Stimulated activated CD4-positive, alpha-beta T cell treated with anti-CD3 and anti-CD28 coated beads, Interleukin-4, amount 100 ng/mL, for 1 hour (primary cell): Measurements from ENCODE around the gene PARP4.
"Not testable (repeated sequence)": the region's sequence is repeated elsewhere in the genome, so short reads cannot be mapped to it uniquely, and the experiment has no call there.

Experiments used
- DNase-seq: peaks from one replicate; pipeline ENCODE4 v3.0.0-alpha.2; 2020

The PARP4 gene

DNA sequence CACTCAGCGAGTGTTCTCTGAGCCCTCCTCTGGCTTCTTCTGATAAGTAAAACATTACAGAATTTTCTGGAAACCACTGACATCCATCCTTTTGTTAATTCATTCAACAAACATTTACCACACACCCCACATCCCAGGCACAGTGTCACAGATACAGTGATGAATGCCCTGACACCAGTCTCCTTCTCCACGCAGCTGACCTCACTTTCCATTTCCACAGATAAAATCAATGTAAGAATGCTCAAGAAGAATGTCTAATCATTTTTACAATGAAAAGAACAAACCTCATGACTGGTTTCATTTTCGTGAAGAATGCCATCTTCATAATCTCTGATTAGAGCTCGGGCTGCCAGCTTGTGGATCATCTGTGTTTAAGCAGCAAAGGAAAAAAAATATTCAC, 69.2 kb downstream of the PARP4 start:
- no peak for DNase-seq

DNA sequence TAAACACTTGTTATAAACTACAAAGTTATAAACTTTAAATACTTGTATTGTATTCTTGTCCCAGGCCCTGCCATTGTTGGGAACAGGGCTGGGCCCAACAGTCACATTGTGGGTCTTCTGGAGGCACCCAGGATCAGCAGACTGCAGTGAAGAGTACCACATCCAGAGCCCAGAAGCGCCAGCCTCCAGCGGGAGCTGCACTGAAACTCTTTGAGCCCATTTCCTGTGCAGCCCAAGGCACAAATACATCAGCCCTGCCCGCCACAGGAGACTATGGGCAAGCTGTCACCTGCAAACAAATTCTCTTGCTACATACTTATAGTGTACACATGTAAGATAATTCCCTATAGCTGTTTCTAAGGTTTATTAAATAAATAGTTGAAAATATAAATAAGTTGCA, 86.5 kb downstream of the PARP4 start:
- not testable (repeated sequence) for DNase-seq

DNA sequence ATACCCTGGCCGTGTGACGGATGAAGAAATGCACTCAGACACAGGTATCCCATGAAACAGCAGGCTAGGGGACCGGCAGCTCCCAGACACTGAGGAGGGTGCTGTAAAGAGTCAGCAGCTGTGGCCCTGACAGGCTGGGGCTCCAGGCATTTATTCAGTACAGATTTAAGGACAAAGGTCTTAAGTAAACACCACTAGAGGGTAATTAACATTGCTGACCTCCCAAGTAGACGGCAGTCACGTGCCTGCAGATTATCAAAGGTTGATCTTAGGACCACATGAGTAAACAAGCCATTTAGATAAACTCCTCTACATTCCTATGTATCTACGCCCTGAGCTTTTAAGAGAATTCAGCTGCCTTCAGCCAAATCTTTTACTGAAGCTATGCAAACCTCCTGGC, 92.9 kb downstream of the PARP4 start:
- not testable (repeated sequence) for DNase-seq

DNA sequence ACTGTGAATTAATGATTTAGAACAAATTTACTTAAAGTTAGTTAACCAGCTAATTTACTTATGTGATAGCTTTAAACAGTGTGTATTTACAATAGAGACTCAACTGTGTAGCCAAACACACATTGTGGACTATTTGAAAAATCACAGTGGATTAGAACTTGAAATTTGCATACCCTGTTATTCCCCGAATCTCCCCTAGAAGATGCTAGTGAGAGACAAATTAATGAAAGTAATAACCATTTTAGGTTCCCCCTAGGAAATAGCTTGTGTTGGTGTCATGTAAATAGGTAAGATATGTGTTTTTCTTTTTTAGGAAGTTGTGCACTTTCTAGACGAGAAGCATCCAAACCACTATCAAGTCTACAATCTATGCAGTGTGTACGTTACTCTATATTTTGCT, 104.7 kb downstream of the PARP4 start:
- no peak for DNase-seq

DNA sequence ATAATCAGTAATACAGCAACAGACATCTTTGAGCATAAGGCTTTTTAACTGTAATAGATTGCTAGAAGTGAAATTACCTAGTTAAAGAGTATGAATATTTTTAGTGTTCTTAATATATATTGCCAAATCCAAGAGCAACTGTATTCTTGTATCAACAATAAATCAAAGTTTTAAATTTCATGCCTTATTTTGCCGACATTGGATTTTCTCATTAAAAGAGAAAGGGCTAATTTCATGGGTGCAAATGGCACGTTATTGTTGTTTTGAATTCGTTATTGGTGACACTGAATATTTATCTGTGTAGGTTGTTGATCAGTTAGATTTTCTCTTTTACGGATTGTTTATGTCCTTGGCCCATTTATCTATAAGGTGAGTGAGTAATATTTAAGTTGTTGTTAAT, 106.1 kb downstream of the PARP4 start:
- DNase-seq, result no peak

DNA sequence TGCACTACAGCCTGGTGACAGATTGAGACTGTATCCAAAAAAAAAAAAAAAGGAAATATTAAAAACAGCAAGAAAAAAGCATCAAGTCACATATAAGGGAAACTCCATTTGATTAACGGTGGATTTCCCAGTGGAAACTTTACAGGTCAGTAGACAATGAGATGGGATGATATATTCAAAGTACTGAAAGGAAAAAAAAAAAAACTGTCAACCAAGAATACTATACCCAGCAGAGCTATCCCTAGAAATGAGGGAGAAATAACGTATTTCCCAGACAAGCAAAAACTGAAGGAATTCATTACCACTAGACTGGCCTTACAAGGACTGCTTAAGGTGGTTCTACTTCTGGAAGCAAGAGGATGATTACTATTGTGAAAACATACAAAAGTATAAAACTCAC, 115.8 kb downstream of the PARP4 start:
- no peak for DNase-seq

DNA sequence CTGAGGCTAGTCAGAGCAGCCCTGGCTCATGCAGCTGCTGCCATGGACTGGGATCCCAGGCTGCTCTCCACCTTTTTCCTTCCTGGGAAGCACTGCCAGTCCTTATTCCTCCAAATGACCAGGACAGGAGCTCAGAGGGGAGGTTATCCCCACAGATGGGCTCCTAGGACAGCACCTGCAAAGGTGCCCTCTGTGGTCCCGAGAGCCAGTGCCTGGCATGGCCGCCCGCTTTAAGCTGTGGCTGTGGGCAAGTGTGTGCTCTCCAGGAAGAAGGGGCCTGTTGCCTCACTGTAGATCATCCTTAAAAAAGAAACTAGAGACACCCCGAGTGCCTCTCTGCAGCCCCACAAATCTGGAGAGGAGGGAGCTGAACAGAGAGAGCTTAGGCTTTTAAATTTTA, 119.6 kb downstream of the PARP4 start:
- no peak for DNase-seq

DNA sequence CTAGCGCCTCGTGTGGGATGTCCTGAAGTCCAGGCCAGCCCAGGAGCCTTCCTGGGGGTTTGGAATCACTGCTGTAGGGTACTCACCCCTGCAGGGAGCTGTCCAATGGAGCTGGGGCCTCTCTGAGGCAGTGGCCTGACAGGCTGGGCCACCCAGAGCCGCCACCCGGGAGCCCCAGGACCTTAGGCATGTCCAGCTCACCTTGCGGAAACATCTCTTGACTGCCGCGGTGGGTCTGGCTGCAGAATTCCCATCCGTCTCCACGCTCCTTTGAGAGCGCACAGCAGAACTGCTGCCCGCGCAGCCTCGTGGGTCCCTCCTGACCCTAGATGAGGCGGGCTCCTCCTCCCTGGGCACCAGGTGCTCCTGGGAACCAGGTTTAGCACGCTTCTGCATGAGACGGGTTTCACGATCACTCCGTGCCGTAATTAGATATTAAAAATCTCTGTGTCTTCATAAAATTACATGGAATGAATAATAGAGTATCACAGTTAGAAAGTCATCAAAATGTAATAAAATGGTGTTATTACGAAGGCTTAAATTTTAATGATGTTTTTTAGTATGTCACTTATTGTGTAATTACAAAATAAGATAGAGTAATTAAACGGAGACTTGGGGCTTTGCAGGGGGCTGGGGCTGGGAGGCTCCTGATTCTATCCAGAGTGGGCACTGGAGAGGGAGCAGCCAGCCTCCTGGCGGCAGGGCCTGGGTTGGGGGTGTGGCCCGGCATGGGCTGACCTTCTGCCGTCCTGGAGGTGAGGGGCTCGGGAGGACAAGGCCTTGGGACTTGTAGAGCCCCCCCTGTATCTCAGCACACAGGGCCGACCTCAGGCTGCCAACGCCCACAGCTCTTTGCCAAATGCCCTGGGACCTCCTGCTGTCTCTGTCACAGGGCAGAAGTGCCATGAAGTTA, 120.6 kb downstream of the PARP4 start:
- DNase-seq, result not testable (repeated sequence)

DNA sequence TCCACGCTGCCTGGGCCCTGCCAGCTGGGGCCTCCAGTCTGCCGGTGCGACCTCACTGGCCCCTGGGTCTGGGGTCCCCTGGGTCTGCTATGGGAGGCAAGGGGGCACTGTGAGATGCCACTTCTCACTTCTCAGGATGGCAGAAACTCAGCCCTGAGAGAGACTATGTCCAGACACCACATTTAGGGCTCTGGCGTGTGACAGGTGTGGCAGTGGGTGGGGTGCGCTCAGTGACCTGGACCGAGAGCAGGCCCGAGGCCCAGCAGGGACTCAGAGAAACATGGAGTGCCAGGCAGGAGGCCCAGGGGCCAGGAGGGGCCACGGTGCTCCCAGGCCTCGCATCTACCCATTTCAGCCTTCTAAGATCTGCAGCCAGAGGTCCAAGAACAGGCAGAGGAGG, 121.8 kb downstream of the PARP4 start:
- not testable (repeated sequence) for DNase-seq

DNA sequence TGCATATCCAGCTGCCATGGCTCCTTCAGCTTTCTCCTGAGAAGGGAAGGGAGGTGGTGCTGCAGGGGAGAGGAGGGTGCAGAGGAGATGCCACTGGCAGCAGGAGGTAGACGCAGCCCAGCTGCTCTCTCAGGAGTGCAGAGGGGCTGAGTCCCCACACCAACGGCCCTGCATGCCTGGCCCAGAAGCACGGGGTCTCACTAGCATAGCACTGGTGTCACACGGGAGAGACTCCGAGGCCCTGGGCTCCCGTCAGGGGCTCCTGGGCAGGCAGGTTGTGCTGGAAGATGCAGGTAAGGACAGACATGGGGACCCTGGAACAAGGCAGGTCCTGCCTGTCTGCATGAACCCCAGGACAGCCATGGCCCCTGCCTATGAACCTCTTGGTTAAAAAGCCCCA, 123.1 kb downstream of the PARP4 start:
- no peak for DNase-seq

DNA sequence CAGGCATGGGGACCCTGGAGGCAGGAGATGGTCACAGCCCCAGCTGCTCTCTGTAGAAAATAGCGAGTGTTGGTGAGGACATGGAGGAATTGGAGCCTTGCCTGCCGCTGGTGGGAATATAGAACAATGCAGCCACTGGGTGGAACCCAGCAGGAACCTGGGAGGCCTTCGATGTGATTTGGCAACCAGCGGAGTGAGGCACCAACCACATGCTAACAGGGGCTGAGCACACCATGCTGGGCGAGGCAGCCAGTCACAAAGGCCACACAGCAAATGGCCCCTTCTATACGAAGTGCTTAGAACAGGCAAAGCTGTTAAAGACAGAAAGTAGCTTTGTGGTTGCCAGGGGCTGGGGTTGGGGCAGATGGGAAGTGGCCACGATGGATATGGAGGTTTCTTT, 123.8 kb downstream of the PARP4 start:
- DNase-seq, result not testable (repeated sequence)

DNA sequence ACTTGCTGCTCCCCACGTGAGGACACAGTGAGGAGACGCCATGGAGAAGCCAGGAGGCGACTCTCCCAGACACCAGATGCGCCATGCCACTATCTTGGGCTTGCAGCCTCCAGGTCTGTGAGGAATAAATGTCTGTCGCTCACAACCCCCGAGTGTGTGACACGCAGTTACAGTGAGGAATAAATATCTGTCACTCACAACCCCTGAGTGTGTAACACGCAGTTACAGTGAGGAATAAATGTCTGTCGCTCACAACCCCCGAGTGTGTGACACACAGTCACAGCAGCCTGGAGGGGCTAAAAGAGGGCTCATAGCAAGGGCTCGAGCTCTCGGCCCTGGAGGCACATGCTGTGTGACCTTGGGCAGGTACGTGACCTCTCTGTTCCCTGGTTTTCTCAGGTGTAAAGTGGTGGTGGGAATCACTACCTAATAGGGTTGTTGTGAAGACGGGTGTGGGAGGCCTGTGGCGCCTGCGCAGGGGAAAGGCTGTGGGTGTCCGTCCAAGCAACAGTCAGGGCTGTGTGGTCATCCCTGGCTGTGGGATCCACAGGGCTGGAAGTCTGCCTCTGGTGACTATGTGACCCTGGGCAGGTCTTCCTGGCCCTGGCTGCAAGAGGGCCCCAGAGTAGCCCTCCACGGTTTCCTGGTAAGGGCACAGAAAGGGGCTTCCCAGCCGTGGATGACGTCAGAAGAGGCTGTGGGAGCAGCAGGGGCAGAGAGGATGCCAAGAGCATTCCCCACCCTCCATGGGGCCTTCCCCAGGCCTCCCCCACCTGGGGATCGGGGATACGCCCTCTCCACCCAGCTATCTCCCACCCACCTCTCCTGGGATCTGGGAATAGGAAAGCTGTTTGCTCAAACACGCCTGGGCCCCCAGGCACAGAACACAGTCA, 125.5 kb downstream of the PARP4 start:
- DNase-seq, result no peak

DNA sequence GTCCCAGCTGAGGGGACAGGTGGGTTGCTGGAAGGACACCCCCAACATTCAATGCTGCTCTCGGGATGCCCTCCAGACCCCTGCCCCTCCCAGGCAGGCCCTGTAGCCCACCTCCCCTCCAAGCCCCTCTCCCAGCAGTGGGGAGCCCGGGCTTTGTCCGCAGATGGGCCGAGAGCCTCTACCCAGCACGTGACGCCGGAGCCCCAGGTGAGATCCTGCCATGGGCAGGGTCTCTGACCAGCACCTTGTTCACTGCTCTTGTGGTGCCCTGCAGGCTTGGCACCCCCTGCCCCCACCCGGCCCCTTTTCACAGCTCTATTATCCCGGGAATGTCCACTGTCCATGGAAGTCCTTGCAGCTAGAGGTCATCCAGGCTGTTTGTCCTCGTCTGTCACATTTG, 126.7 kb downstream of the PARP4 start:
- DNase-seq, result no peak

DNA sequence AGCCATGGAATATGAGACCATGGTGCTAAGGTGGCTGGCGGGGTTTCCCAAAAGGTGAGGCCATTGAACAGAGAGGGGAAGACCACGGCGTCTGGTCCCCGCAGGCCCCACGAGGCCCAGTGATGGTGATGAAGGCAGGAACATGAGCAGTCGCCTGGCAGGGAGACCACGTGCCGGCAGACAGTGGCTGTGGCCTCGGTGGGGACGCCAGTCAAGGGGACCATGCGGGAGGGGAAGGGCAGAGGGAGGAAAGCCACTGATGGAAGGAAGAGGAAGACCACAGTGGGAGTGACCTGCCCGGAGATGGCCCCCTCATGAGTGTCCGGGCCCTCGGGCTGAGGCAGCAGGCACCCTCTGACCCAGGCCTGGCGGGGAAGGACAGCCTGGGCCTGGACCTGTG, 127.6 kb downstream of the PARP4 start:
- not testable (repeated sequence) for DNase-seq

DNA sequence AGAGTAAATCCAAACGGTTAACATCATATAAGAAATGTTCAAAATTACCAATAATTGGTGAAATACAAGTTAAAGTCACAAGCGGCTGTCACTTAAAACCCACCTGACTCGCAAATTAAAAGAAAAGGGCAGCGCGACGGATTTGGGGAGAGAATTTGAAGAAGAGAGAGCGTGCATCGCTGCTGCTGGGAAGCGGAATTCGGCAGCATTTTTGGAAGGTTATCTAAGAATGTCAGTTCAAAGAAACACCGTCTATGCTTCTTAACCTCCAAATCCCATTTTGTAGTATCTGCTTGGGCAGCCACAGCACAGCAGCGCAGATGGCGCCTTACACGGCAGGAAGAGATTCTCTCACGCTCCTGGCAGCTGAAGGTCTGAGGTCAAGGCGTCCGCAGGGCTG, 128.5 kb downstream of the PARP4 start:
- DNase-seq, result not testable (repeated sequence)

DNA sequence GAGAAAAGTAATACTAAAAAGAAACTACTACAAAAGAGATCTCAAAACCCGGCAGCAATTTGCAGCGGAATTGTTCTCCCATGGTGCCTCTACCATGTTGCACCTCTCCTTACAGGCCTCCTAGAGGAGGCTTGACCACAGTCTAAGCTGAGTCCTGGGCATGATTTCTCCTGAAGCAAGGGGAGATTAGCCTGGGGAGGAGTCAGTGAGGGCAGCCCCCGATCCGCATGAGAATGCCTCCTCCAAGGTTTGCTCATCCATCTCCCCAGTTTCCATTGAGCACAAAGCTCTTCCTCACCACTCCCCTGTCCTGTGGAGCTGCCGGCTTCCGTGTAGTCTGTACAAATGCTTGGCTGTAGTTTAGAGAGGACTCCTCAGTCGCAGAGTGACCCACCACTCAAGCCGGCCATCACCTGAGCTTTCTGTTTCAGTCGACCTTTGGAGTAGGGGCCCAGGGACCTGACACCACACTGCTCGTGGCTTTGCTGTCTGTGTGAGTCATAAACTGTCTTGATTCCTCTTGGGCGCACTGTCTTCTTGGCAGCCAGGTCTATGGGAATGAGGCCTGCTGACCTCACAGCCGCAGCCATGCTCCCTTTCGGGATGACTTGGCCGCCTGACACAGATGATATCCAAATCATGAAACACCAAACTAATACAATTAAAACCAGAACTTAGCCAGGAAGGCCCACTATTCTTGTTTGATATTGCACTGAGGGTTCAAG, 130.9 kb downstream of the PARP4 start:
- DNase-seq, result no peak

DNA sequence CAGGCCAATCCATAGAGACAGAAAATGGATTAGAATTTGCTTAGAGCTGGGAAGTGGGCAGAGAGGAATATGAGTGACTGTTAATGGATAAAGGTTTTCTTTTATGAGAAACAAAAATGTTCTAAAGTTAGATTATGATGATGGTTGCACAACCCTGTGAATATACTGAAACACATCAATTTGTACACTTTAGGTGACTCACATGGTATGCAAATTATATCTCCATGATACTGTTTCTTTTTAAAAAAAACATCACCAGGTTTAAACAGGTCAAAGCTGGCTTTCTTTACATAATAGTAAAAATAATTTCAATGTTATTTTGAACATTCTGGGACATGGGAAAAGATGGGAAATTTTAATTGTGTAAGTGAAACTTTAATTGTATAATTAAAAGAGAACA, 131.7 kb downstream of the PARP4 start:
- not testable (repeated sequence) for DNase-seq

DNA sequence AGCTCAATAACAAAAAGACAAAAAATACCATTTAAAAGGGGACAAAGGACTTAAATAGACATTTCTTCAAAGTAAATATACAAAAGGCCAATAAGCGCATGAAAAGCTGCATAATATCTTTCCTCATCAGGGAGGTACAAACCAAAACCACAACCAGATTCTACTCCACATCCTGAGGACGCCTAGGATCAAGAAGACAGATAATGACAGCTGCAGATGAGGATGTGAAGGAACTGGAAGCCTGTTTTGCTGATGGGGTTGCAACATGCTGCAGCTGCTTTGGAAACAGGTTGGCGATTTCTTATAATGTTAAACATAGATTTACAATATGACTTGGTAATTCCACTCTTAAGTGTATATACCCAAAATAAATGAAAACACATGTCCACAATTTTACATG, 132.4 kb downstream of the PARP4 start:
- not testable (repeated sequence) for DNase-seq

DNA sequence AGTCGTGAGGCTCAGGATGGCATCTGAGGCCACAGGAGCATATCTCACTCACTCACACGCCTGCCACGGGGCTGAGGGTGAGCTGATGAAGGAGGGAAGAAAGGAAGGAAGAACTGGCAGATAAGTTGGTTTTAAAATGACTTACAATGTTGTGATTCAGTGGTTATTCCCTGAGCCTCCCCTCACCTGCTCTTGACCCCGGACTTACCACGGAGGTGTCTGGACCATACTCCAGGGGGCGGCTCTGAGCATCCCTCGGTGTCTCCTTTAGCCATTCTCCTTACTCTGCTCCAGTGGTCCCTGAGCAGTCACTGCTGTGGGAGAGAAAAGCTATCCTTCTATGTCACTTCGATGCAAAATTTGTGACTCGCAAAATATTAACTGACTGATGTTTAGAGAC, 141.3 kb downstream of the PARP4 start:
- not testable (repeated sequence) for DNase-seq
